Central memory CD4-positive, alpha-beta T cell (primary cell): ENCODE measurements around the gene RABGGTB.
"Not testable (repeated sequence)": the region's sequence is repeated elsewhere in the genome, so short reads cannot be mapped to it uniquely, and the experiment has no call there.

ENCODE experiments used
- DNase-seq: peaks from one replicate; pipeline ENCODE4 v3.0.0; 2022
- total RNA-seq, 3 experiments: gene quantifications; one replicate each; lab custom pipeline; 2026; lab: John Stamatoyannopoulos, UW

Gene RABGGTB
- total RNA-seq, result 116 to 347 (median 252) reads per million in 3 experiments

DNA sequence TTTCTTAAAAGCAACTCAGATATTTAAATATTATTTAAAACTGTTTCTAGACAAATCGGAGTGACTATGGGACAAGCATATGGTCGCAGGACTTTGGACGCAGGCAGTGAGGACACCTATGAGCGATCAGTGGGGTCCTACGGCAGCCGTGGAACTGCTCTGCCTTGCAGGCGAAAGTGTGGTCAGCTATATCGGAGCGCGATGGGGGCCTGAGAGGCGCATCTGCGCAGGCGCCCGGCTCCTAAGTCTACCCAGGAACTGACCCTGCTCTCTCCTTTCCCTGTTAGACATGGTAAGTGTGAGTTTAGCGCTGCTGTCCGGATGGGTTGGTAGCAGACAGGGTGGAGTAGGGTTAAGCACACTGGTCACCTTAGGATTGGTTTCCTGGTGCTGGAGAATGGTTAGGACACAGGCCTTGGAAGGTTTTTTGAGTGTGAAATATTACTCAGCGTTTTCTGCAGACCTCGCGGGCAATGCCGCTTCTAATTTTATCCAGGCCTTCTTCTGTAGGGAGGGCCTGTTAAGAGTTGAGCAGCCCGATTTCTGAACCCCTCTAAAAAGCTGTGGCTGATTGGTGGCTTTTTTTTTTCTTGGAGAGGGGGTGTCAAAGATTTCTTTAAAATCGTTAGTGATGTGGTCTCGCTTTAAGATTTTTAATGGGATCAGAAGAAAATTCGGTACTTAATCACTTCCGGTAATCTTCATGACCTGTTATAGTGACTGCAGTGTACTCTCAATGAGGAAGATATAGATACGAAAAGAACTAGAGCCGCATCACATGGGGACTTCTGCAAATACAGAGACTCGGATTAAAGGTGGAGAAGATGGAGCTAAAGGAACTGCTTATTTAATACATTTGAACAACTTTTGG lies at the start of gene RABGGTB:
TSS of gene RABGGTB (plus strand) at position 274 of the 871 bp plus-strand sequence. CDS start at position 290, 16 bp downstream.
- peak; percentile 92 for DNase-seq

DNA sequence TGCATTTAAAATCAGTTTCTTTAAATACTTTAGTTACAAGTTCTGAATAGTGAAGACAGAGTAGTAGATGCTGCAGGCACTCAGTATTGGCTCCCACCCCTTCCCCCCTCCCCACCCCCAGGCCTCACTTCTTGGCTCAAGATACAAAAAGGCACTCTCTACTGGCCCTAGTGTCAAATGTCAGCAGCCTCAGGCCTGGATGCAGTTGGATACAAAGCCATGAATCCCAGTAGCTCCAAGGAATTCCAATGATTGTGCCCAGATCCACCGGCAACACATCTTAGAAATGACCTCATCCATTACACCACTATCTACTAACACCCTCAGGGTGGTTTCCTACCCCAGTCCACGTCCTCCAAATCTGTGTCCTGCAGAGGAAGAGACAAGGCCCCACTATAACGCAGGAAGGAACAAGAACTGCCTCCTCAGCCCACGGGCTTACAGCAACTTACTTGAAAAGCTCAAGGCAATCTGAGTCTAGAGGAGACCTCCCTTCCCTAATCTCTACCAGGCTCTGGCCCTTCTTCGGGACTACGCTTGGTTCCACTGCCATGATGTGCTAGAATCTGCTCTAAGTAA lies 43.9 kb upstream of the RABGGTB start:
- DNase-seq, result no peak

DNA sequence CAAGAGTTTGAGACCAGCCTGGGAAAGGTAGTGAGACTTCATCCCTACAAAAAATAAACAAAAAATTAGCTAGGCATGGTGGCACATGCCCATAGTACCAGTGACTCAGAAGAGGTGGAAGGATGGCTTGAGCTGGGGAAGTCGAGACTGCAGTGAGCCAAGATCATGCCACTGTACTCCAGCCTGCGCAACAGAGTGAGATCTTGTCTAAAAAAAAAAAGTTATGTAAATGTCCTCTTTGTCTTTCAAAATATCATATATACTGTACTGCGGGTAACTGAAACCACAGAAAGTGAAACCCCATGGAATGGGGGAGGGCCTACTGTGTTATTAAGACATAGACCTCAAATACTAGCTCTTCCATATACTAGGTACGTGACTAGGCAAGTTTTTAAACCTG lies 40.8 kb upstream of the RABGGTB start:
- no peak for DNase-seq

DNA sequence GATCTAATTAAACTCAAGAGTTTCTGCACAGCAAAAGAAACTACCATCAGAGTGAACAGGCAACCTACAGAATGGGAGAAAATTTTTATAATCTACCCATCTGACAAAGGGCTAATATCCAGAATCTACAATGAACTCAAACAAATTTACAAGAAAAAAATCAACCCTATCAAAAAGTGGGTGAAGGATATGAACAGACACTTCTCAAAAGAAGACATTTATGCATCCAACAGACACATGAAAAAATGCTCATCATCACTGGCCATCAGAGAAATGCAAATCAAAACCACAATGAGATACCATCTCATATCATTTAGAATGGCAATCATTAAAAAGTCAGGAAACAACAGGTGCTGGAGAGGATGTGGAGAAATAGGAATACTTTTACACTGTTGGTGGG lies 28.8 kb upstream of the RABGGTB start:
- DNase-seq, result not testable (repeated sequence)

DNA sequence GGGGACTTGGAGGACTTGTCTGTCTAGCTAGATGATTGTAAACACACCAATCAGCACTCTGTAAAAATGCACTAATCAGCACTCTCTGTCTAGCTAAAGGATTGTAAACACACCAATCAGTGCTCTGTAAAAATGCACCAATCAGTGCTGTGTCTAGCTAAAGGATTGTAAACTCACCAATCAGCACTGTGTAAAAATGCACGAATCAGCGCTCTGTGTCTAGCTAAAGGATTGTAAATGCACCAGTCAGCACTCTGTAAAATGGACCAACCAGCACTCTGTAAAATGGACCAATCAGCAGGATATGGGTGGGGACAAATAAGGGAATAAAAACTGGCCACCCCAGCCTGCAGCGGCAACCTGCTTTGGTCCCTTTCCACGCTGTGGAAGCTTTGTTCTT lies 27.5 kb upstream of the RABGGTB start:
- DNase-seq, result not testable (repeated sequence)

DNA sequence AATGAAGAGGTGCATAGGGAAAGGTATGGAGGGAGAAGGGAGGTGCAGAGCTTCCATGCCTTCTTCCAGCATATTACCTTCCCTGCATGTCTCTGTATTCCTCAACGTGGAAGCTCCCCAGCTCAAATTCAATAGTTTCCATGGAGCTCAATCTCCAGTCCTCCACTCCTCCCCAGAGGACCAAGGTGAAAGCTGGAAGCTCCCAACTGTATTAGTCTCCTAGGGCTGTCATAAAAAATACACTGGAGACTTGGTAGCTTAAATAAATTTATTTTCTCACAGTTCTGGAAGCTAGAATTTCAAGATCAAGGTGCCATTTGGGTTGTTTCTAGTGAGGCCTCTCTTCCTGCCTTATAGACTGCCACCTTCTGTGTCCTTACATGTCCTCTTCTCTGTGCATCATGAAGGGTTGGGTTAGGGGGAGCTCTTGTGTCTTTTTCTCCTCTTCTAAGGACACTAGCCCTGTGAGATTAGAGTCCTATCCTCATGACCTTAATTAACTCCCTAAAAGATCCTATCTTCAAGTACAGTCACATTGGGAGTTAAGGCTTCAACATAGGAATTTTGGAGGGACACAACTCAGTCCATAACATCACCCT lies 21.9 kb upstream of the RABGGTB start:
- no peak for DNase-seq

DNA sequence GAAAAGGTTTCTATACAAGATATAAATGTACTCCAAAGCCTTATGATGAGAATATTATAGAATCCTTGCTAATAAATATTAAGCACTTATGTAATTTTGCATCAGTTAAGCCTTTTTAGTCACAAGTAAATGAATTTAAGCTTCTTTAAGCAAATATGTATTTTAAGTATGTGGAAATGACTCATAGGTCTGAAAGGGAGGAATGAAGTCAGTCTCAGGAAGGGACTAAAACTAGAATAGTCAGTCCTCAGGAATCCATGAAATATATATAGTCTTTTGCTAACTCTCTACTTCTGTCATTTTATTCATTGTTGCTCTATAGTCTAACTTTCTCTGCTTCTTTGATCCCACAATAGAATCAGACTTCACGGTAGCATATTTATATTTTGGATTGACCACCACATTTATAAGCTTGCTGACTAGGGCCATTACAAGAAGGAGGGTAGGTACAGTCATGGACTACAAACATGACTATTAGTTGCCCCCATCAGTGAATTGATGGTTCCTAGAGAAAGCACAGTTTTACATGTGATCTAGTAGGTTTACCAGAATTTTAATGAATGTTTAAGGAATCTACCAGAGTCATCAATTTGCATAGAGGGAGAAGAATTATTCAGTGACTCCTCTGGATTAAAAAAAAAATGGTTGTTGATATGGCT lies 20.2 kb upstream of the RABGGTB start:
- DNase-seq, result no peak

DNA sequence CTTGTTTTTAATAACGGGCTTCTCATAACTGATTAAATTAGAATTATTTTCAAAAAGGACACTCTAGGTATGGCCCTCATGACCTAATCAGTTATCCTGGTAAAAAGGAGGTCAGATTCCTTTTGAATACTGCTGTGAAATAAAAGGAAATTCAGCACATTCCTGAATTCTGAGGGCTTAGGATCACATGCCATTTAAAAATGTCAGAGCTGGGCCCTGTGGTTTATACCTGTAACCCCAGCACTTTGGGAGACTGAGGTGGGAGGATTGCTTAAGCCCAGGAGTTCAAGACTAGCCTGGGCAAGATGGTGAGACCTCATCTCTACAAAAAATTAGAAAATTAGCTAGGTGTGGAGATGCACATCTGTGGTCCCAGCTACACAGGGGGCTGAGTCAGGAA lies 18.0 kb upstream of the RABGGTB start:
- DNase-seq, result no peak

DNA sequence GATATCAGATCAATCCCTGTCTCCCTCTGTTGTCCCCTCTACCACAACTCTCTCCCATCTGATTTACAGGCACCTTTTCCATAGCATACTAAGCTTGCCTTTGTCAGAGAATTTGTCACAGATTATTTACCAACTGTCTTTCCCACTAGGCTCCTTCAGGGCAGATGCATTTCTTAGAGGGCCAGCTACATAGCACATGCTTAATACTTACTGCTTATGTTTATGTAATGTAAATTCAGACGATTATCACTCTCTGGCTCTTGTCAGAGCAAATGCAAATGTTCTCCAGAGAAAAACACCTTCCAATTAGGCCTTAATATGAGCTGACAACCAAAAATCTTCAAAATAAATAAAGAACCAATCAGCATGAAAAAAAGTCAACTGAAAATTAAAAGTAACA lies 15.3 kb upstream of the RABGGTB start:
- no peak for DNase-seq

DNA sequence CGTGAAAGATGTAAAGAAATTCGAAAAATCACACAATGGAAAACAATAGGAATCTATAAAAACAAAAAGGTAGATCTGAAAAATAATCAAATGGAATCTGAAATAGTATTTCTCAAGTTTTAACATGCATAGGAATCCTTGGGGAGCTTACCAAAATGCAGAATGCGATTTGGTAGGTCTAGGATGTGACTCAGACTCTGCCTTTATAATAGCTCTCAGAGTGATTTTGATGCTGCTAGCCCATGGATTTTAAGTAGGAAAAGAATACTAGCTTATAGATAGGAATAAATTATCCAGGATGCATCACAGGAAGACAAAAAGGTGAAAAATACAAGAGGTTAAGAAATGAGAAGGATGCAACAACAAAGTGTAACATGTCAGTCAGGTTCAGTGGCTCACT lies 14.1 kb upstream of the RABGGTB start:
- no peak for DNase-seq

DNA sequence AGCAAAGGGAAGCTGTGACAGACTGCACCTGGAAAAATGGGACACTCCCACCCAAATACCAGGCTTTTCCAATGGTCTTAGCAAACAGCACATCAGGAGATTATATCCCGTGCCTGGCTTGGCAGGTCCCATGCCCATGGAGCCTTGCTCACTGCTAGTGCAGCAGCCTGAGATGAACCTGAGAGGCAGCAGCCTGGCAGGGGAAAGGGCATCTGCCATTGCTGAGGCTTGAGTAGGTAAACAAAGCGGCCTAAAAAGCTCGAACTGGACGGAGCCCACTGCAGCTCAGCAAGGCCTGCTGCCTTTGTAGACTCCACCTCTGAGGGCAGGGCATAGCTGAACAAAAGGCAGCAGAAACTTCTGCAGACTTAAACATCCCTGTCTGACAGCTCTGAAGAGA lies 8.2 kb upstream of the RABGGTB start:
- not testable (repeated sequence) for DNase-seq

DNA sequence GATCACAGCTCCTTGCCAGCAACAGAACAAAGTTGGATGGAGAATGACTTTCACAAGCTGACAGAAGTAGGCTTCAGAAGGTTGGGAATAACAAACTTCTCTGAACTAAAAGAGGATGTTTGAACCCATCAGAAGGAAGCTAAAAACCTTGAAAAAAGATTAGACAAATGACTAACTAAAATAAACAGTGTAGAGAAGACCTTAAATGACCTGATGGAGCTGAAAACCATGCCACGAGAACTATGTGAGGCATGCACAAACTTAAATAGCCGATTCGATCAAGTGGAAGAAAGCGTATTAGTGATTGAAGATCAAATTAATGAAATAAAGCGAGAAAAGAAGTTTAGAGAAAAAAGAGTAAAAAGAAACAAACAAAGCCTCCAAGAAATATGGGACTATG lies 7.4 kb upstream of the RABGGTB start:
- not testable (repeated sequence) for DNase-seq

DNA sequence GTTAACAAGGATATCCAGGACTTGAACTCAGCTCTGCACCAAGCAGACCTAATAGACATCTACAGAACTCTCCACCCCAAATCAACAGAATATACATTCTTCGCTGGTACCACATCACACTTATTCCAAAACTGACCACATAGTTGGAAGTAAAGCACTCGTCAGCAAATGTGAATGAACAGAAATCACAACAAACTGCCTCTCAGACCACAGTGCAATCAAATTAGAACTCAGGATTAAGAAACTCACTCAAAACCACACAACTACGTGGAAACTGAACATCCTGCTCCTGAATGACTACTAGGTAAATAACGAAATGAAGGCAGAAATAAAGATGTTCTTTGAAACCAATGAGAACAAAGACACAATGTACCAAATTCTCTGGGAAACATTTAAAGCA lies 5.9 kb upstream of the RABGGTB start:
- DNase-seq, result not testable (repeated sequence)

DNA sequence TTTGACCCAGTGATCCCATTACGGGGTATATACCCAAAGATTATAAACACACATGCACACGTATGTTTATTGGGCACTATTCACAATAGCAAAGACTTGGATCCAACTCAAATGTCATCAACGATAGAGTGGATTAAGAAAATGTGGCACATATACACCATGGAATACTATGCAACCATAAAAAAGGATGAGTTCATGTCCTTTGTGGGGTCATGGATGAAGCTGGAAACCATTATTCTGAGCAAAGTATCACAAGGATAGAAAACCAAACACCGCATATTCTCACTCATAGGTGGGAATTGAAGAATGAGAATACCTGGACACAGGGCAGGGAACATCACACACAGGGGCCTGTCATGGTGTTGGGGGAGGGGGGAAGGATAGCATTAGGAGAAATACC lies 2.1 kb upstream of the RABGGTB start:
- DNase-seq, result not testable (repeated sequence)

DNA sequence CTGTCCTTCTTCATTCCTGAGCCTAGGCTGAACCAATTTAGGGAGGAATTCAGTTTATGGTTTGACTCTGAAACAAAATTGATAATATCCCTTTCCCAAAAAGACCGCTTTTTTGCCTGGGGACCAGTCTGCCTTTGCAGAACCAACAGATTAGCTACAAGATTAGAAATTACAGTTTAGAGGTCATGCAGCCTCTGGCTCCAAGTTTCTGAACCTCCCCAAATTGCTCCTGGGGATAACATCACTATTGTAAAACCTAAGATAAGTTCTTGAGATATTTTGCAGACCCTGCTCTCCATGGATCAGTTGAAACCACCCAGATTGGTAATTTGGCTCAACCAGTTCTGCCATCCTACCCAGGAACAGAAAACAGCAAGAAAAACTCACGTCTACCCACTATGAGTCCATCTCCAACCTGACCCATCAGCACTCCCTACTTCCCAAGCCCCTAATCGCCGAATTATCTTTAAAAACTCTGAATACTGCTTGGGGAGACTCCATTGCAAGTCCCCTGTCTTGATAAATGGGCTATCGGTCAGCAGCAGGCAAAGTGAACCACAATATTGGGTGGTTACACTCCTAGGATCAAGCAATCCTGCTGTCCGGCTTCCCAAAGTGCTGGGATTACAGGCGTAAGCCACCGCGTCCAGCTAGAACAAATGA lies 605 bp upstream of the RABGGTB start:
- no peak for DNase-seq

DNA sequence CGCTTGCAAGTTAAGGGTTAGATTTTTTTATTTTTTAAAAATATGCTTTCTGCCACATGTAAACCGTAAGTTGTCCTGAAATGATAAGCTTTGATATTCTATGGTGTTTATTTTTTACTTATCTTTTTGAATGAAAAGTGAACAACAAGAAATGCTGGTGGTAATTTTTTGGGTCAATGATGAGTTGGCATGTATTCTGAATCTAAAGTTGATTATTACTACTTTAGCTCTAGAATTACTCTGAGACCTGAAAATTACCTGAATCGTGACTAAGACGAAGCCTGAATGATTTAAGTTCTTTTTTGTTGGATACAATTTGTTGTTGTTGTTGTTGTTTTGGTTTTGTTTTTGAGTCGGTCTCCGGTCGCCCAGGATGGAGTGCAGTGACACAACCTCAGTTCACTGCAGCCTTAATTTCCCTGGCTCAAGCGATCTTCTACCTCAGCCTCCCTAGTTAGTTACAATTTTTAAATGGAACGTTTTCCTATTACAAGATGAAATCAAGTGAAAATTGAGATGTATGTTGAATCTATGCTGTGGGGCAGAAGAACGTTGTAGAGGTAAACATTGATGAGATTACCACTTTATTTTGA lies 941 bp downstream of the RABGGTB start:
- DNase-seq, result no peak

DNA sequence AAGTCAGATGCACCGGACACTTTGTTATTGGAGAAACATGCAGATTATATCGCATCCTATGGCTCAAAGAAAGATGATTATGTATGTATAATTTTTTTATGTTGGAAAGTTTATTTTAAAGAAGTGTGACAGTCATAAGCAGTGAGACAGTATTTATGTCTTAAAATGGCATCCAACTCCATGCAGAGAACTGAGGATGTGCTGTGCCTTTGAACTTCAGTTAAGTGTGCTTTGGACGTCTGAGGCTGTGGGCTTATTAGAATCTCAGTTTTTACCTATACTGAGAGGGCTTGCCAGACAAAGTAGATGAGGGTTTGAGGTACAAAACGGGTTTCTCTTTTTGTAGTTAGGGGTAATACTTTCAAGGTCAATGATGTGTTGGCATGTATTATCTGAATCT lies 1.5 kb downstream of the RABGGTB start:
- no peak for DNase-seq

DNA sequence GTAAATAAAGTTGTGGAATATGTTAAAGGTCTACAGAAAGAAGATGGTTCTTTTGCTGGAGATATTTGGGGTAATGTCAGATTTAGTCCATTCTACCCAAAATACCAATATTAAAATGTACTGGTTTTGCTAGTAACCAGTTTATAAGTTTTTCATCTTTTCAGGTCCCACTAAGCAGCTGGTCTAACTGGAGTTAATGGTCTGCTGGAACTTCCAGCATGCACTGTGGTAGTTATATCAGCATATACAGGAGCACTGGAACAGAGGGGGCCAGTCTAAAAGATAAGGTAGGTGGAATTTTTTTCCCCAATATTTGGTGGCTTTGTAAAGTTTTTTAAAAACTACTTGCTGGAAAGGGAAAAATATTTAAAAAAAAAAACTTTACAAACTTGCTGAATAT lies 3.9 kb downstream of the RABGGTB start:
- no peak for DNase-seq

DNA sequence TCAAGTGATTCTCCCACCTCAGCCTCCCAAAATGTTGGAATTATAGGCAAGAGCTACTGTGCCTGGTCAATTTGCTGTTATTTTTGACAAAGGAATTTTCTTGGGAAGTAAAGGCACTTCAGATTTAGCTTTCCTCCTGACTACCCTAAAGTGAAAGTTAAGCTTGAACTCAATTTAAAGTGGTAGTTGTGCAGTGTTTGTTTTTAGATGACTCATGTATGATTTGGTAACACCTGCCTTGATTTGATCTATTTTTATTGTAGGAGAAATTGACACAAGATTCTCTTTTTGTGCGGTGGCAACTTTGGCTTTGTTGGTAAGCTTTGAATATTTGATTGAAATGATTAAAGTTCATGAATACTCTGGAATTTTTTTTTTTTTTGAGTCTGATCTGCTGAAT lies 5.0 kb downstream of the RABGGTB start:
- no peak for DNase-seq

DNA sequence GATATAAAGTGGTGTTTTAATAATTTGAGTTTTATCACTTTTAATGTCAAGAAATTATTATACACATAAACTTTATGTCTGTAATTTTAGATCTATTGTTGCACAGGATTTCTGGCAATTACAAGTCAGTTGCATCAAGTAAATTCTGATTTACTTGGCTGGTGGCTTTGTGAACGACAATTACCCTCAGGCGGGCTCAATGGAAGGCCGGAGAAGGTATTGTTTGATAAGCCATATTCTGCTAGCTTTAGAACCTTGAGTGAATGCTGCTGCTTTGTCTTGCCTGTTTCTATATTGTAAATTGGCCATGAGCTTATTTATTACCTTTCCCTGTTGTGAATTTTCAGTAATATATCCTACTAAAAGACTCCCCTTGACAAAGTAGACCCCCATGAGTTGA lies 6.0 kb downstream of the RABGGTB start:
- DNase-seq, result no peak

DNA sequence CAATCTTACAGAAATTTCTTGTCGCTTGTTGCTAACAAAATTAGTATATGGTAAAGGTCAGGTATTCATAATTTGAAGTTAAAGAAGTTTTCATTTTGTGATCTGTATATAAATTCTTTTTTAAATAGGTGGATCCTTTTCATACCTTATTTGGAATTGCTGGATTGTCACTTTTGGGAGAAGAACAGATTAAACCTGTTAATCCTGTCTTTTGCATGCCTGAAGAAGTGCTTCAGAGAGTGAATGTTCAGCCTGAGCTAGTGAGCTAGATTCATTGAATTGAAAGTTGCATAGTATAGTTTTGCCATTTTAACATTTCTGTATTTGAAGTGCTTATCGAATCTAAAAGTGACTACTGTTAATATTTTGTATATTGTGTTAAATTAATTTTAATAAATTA lies 8.3 kb downstream of the RABGGTB start:
- no peak for DNase-seq

DNA sequence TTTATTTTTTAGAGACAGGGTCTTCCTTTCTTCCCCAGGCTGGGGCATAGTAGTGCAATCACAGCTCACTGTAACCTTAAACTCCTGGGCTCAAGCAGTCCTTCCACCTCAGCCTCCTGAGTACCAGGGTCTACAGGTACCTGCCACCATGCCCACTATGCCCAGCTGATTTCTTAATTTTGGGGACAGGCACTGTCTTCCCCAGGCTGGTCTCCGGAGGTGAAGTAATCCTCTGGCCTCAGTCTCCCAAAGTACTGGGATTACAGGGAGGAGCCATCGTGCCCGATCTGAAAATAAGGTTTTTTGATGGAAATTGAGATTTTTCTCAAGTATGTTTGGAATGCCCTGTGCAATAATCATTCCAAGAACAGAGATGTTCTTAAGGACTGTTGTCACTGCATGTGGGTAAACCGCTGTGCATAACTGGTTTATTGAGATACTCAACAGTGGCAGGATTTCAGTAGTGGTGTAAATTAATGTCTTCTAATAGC lies 9.7 kb downstream of the RABGGTB start:
- DNase-seq, result no peak
